Measurements from ENCODE around the gene PODN. TPM values are rescaled to one million over a fixed set of nuclear protein-coding genes. Genes with fewer than 3 reads are reported as not detected.

Gene PODN
- total RNA-seq, 3 donors from 2014 or later = 5.8 to 69.2 (median 18.1) TPM

DNA sequence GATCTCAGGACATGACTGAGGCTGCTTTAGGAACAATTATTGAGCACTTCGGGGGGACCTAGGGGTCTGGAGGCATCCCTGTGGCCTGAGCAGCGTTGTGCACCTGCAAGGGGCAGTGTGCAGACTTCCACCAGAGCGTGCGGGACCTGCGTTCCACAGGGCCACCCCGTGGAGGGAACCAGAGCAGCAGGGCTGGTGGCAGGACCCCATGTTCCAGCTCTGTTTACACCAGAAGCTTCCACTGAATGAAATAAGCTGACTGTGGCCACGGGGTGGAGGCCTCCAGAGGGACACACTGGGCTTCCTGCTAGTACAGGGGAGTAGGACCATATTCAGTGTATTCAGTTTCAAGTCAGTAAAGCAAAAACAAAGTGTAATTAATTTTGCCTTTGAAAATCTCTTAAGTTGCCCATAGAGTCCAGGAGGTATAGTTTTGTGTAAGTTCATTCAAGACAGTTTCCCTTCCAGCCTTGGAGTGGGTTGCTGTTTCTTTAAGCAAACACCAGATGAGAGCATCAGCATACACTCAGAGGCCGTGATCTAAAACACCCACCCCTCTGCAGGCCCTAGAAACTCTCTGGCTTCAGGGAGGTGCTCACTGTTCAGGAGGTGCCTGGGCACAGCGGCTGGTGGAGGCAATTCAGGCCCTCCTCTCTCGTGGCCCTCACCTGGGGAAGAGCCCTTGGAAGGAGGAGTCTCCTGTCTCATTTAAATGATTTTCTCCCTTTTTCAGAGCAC is 63.8 kb downstream of the PODN start:
- Histone ChIP-seq H3K36me3 (ENCODE audit: low read depth) (no peaks in the 10 kb centered on the region), H3K4me1 (ENCODE audit: low read depth) (no peaks in the 10 kb centered on the region), H3K4me3 (no peak overlapping the region), H3K9me3 (no peaks in the 10 kb centered on the region)
- no peak for TF ChIP-seq CTCF (IDR thresholded peaks at IDR 0.05)
- DNase-seq = no peak
- intact Hi-C loops (cut with DNase I, micrococcal nuclease) = no loop called here
- no peak for ATAC-seq

DNA sequence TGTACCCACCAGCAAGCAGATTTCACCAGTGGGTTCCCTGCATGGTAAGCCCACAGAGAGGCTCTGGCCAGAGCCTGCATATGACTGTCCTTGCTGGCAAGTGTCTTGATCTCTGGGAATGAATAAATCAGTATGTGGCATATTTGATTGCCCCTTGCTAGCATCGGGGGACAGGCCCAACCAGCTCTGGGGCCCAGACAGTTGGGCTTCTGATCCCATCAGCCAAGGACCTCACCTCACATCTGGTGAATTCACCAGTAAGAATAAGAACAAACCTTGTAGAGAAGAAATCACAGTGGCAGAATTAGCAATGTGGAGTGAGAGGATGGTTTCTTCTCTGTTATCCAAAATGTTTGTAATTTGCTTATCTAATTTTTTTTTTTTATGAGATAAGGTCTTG is 64.5 kb downstream of the PODN start:
- DNase-seq (no peak), ATAC-seq (no peak)
- intact Hi-C loops (cut with DNase I, micrococcal nuclease) = no loop called here
- Histone ChIP-seq H3K4me1 (ENCODE audit: low read depth) (no peaks in the 10 kb centered on the region), H3K4me3 (no peak overlapping the region), H3K9me3 (no peaks in the 10 kb centered on the region), H3K36me3 (ENCODE audit: low read depth) (no peaks in the 10 kb centered on the region)
- TF ChIP-seq CTCF (IDR thresholded peaks at IDR 0.05) = no peak

DNA sequence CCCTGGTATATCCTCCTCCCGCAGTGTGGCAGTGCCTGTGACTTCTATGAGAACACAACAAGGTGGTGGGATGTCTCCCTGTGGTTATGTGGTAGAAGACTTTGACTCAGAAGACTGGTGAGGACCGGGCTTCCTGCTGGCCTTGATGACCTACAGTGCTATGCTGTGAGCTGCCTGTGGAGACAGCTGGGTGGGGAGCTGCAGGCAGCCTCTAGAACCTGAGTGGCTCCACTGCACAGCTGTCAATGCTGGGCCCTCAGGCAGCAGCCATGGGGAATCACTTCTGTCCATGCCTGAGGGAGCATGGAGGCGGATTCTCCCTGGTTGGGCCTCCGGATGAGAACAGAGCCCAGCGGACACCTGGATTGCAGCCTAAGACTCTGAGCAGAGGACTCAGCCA is 65.5 kb downstream of the PODN start:
- intact Hi-C loops (cut with DNase I, micrococcal nuclease) = no loop called here
- H3K9me3 ChIP-seq = no peaks in the 10 kb centered on the region
- H3K4me1 ChIP-seq (ENCODE audit: low read depth) = no peaks in the 10 kb centered on the region
- no peaks in the 10 kb centered on the region for H3K36me3 ChIP-seq (ENCODE audit: low read depth)
- ATAC-seq (no peak), DNase-seq (no peak)
- H3K4me3 ChIP-seq = no peak overlapping the region
- no peak for TF ChIP-seq CTCF (IDR thresholded peaks at IDR 0.05)

GRCh38 chr1:53128401-53128800 is 66.4 kb downstream of the PODN start:
- no peak for DNase-seq
- ATAC-seq = no peak
- H3K36me3 ChIP-seq (ENCODE audit: low read depth) = no peaks in the 10 kb centered on the region
- H3K4me3 ChIP-seq = no peak overlapping the region
- H3K4me1 ChIP-seq (ENCODE audit: low read depth) = no peaks in the 10 kb centered on the region
- no peak for TF ChIP-seq CTCF (IDR thresholded peaks at IDR 0.05)
- H3K9me3 ChIP-seq = no peaks in the 10 kb centered on the region
- intact Hi-C loops (cut with DNase I, micrococcal nuclease) = no loop called here

DNA sequence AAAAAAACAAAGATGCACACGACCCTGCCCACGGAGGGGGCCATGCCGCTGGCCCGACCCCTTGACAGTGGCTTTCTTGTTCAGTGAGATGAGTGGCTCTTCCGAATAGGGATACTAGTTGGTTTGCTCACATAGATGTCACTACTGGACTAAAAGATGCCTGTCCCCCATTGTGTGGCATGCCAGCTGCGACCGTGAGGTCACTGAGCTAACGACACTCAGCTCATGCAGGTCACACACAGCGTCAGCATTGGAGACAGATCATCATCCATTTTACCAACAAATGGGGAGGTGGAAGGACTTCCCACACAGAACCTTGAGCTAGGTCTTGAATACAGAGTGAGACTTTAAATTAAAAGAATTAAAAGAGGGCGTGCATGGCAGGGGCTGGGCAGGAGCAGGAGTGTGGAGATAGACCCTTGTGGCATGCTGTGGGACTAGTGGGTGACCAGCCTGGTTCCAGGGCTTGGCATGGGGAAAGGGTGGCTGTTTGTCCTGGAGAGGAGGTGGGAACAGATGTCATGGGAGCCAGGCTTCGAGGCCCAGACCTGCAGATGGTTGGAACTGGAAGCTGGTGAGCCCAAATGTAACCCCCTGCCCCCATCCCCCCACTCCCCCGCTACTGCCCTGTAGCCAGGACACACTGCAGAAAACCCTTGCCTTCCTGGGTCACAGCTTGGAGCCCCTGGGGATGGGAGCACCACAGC is 68.0 kb downstream of the PODN start:
- intact Hi-C loops (cut with DNase I, micrococcal nuclease) = no loop called here
- no peak for TF ChIP-seq CTCF (IDR thresholded peaks at IDR 0.05)
- ATAC-seq (no peak), DNase-seq (no peak)
- no peaks in the 10 kb centered on the region for H3K36me3 ChIP-seq (ENCODE audit: low read depth)
- peaks cover under 1% of the 10 kb centered on the region for H3K4me1 ChIP-seq (ENCODE audit: low read depth)
- H3K9me3 ChIP-seq = no peaks in the 10 kb centered on the region
- no peak overlapping the region for H3K4me3 ChIP-seq
